ENCODE data around the gene TGM2.

Gene TGM2

GRCh38 chr20:38126146-38126921 lies 38.7 kb downstream of the TGM2 start:
- no peak; the same call in 2 of the 3 replicates for ATAC-seq
- TF ChIP-seq ARNTL (CRISPR knock-in tag; IDR thresholded peaks at IDR 0.05; ENCODE audit: borderline replicate concordance, low read depth) (no peak), ZFP3 (CRISPR knock-in tag; IDR thresholded peaks at IDR 0.05) (peak; percentile 100)

DNA sequence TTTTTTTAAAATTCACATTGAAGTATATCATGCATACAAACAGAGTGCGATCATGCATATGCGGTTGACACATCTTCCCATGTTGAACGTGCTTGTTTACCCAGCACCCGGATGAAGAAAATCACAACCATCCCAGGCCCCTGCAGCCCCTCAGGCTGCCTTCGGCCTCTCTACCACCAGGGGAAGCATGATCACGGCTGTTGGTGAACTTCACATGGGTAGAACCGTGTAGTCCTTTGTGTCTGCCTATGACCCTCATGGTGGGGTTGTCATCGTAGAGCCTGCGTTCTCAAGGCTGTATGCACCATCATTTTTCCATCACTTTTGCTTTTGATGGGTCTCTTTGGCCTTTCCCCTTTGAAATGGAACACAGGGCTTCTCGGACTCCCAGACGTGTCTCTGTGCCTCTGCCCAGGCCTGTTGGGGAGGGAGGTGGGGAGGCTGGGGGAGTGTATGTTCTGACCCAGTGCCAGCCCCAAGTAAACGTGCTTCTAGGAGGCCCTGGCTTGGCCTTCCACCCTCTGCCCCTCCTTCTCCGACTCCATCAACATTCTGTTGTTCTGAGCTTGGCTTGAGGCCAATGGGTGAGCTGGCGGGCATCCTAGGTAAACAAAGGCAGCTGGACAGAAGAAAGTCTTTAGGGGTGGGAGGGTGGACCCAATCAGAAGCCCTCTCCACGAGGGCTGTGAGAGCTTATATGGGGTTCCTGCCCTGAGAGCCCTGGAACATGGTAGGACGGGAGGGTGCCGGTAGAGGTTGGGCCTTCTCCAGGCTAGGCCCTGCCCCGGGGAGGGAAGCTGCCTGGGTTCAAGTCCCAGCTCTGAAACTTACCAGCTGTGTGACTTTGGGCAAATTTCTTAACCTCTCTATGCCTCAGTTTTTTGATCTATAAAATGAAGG lies 39.7 kb downstream of the TGM2 start:
- peak; percentile 19 for ATAC-seq
- TF ChIP-seq TCF4 (CRISPR knock-in tag; IDR thresholded peaks at IDR 0.05; ENCODE audit: borderline replicate concordance) (no peak), BACH2 (CRISPR knock-in tag; IDR thresholded peaks at IDR 0.05; ENCODE audit: borderline replicate concordance) (no peak), CSDC2 (CRISPR knock-in tag; IDR thresholded peaks at IDR 0.05) (peak; percentile 28; the same call in 1 of the 2 replicates), CSRNP3 (CRISPR knock-in tag; IDR thresholded peaks at IDR 0.05) (no peak), ZNF70 (CRISPR knock-in tag; IDR thresholded peaks at IDR 0.05) (0 out of 2 replicates have a peak, but pooled peaks have one; percentile 5), SNAI2 (CRISPR knock-in tag; IDR thresholded peaks at IDR 0.05) (peak; percentile 64), TOX (CRISPR knock-in tag; IDR thresholded peaks at IDR 0.05; ENCODE audit: borderline replicate concordance) (no peak), OSR1 (CRISPR knock-in tag; IDR thresholded peaks at IDR 0.05) (no peak), ZFP30 (CRISPR knock-in tag; IDR thresholded peaks at IDR 0.05) (no peak), ZC3H10 (CRISPR knock-in tag; IDR thresholded peaks at IDR 0.05) (no peak), PPARA (CRISPR knock-in tag; IDR thresholded peaks at IDR 0.05; ENCODE audit: borderline replicate concordance) (no peak), ISL1 (CRISPR knock-in tag; IDR thresholded peaks at IDR 0.05) (peak; percentile 48; the same call in 1 of the 2 replicates), ARNTL (CRISPR knock-in tag; IDR thresholded peaks at IDR 0.05; ENCODE audit: borderline replicate concordance, low read depth) (no peak), RARB (CRISPR knock-in tag; IDR thresholded peaks at IDR 0.05) (0 out of 2 replicates have a peak, but pooled peaks have one; percentile 31), ZNF565 (CRISPR knock-in tag; conservative IDR thresholded peaks at IDR 0.05; ENCODE audit: low read depth) (no peak), ZFP3 (CRISPR knock-in tag; IDR thresholded peaks at IDR 0.05) (0 out of 2 replicates have a peak, but pooled peaks have one; percentile 84), ESRRG (CRISPR knock-in tag; IDR thresholded peaks at IDR 0.05) (no peak), PATZ1 (CRISPR knock-in tag; IDR thresholded peaks at IDR 0.05; ENCODE audit: borderline replicate concordance) (no peak), ZNF8 (CRISPR knock-in tag; IDR thresholded peaks at IDR 0.05) (no peak), CREB5 (CRISPR knock-in tag; IDR thresholded peaks at IDR 0.05; ENCODE audit: low read depth) (no peak; the same call in 1 of the 2 replicates), GLIS3 (CRISPR knock-in tag; IDR thresholded peaks at IDR 0.05) (no peak)
- TF ChIP-seq, protein P1, sequence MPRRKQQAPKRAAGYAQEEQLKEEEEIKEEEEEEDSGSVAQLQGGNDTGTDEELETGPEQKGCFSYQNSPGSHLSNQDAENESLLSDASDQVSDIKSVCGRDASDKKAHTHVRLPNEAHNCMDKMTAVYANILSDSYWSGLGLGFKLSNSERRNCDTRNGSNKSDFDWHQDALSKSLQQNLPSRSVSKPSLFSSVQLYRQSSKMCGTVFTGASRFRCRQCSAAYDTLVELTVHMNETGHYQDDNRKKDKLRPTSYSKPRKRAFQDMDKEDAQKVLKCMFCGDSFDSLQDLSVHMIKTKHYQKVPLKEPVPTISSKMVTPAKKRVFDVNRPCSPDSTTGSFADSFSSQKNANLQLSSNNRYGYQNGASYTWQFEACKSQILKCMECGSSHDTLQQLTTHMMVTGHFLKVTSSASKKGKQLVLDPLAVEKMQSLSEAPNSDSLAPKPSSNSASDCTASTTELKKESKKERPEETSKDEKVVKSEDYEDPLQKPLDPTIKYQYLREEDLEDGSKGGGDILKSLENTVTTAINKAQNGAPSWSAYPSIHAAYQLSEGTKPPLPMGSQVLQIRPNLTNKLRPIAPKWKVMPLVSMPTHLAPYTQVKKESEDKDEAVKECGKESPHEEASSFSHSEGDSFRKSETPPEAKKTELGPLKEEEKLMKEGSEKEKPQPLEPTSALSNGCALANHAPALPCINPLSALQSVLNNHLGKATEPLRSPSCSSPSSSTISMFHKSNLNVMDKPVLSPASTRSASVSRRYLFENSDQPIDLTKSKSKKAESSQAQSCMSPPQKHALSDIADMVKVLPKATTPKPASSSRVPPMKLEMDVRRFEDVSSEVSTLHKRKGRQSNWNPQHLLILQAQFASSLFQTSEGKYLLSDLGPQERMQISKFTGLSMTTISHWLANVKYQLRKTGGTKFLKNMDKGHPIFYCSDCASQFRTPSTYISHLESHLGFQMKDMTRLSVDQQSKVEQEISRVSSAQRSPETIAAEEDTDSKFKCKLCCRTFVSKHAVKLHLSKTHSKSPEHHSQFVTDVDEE (CRISPR knock-in tag; IDR thresholded peaks at IDR 0.05): no peak
- TF ChIP-seq, protein P2, sequence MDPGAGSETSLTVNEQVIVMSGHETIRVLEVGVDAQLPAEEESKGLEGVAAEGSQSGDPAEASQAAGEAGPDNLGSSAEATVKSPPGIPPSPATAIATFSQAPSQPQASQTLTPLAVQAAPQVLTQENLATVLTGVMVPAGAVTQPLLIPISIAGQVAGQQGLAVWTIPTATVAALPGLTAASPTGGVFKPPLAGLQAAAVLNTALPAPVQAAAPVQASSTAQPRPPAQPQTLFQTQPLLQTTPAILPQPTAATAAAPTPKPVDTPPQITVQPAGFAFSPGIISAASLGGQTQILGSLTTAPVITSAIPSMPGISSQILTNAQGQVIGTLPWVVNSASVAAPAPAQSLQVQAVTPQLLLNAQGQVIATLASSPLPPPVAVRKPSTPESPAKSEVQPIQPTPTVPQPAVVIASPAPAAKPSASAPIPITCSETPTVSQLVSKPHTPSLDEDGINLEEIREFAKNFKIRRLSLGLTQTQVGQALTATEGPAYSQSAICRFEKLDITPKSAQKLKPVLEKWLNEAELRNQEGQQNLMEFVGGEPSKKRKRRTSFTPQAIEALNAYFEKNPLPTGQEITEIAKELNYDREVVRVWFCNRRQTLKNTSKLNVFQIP (CRISPR knock-in tag; IDR thresholded peaks at IDR 0.05; ENCODE audit: borderline replicate concordance, low read depth): no peak
